HG03342 (cell line): ENCODE results near the gene HPN.
"Not testable (repeated sequence)": the region's sequence is repeated elsewhere in the genome, so short reads cannot be mapped to it uniquely, and the experiment has no call there.

Experiments
- ATAC-seq: cut with Tn5 transposase; IDR thresholded peaks from one replicate; pipeline ENCODE4 v1.9.1; 2021; ENCODE audit warnings: mild to moderate bottlenecking, moderate library complexity; ENCODE audit not compliant: unreplicated experiment

HPN gene

GRCh38 chr19:35041548-35042055, at the start of gene HPN:
Gene HPN, plus strand, starts transcription at chr19:35041721. Its CDS starts 786 bp downstream, at chr19:35042507.
- ATAC-seq = no peak

DNA sequence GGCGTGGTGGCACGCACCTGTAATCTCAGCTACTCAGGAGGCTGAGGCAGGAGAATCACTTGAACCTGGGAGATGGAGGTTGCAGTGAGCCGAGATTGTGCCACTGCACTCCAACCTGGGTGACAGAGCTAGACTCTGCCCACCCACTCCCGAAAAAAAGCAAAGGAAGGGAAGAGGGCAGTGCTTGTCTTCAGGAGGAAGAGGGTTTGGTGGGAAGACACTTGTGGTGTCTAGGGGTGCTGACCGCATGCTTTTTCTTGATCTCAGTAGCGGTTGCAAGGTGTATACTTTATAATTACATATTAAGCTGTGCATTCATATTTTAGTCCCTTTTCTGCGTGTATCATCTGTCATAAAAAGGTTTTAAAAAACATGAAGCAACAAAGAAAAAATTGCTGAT, 48.9 kb upstream of the HPN start:
- ATAC-seq = not testable (repeated sequence)

- no peak for ATAC-seq
Measured at GRCh38 chr19:34994286-34994642, 47.3 kb upstream of the HPN start.

GRCh38 chr19:34994643-34995541, 46.6 kb upstream of the HPN start:
- ATAC-seq = no peak

- ATAC-seq = no peak
Measured at GRCh38 chr19:34995551-34995950, 46.0 kb upstream of the HPN start.

- no peak for ATAC-seq
Measured at GRCh38 chr19:34997071-34997617, 44.4 kb upstream of the HPN start.

DNA sequence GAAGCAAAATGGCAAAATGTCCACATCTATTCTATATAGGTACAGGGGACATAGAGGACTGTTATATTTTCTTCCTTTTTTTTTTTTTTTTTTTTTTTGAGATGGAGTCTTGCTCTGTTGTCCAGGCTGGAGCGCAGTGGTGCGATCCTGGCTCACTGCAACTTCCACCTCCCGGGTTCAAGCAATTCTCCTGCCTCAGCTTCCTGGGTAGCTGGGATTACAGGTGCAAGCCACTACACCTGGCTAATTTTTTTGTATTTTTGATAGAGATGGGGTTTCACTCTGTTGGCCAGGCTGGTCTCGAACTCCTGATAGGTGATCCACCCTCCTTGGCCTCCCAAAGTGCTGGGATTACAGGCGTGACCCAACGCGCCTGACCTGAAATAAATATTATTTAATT, 43.3 kb upstream of the HPN start:
- ATAC-seq = not testable (repeated sequence)

DNA sequence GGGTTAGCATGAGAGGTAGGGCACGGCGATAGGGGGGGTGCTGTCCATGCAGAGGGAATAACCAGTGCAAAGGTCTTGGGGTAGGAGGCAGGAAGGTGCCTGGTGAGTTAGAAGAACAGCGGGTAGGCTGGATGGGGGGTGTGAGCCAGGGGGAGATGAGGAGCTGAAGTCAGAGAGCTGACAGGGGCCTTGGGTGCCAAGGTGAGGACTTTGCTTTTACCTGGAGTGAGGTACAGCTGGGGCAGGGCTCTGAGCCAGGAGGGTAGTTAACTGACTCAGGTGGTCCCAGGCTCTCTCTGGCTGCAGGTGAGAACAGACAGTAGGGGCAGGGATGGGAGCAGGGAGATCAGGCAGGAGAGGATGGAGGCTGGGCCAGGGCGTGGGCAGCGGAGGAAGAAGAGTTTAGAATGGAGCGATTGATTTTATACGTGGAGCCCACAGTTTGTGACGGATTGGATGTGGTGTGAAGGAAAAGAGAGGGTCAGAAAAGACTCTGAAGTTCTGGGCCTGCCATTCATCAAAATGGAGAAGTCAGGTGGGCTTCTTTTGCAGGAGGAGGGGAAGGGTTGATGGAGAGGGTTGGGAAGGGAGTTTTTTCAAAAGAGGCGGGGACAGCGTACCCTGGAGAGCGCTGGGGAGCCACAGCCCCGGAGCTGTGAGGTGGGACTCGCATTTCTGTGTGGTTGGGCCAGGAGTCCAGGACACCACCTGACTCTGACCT, 42.6 kb upstream of the HPN start:
- no peak for ATAC-seq

DNA sequence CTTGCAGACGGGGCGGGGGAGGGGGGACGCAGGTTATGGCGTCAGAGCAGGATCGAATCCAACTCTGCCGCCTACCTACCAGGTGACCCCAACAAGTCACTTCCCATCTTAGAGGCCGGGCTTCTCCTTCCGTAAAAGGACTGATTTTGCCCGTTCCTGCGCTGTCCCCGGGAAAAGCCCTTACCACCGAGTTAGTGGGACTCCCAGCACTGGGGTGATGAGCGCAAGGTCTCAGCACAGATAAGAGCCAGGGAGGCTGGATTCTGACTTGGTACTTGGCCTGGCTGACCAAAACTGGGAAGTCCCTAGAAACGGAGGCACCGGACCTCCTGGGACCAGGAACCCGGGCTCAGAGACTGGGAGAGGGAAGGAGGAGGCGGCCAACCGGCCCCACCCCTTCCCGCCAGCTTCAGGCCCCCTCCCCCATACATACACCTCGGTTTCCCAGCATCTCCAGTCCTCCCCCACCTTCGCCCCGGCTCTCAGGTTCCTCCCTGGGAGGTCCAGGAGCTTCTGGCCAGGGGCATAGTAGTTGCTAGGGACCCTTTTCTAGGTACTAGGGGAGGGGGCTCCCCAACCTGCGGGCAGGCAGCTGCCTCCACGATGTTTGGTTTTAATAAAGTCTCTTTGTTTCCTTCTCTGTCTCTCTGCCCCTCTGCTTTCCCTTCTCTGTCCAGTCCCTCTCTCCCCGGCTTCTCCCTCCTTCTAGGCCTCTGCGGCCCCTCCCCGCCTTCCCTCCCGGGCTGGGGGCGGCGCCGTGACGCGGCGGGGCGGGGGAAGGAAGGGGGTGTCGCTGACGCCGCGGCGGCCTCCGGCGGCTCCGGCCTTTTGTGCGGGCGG, 41.8 kb upstream of the HPN start, which contains the start of gene GRAMD1A:
Gene GRAMD1A, plus strand, starts transcription at position 826 of the 840 bp plus-strand sequence. CDS start 156 bp downstream, outside the sequence.
- ATAC-seq = peak; percentile 47

DNA sequence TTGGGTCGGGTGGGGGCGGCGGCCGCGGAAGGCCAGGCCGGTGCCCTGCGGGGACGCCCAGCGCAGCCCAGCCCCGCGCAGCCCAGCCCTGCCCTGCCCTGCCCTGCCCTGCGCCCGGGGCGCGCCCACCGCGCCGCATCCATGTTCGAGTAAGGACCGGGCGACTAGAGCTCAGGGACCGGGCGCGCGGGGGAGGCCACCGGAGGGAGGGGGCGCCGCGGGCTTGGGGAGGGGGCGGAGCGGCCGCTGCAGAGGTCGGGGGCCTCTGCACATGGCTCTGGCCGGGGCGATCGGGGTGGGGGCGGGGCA, 41.2 kb upstream of the HPN start:
- no peak for ATAC-seq

- no peak for ATAC-seq
Measured at GRCh38 chr19:35000647-35001501, 40.6 kb upstream of the HPN start.

- ATAC-seq = no peak
Measured at GRCh38 chr19:35002037-35002535, 39.4 kb upstream of the HPN start.

GRCh38 chr19:35004517-35005255, 36.8 kb upstream of the HPN start:
- ATAC-seq = no peak

DNA sequence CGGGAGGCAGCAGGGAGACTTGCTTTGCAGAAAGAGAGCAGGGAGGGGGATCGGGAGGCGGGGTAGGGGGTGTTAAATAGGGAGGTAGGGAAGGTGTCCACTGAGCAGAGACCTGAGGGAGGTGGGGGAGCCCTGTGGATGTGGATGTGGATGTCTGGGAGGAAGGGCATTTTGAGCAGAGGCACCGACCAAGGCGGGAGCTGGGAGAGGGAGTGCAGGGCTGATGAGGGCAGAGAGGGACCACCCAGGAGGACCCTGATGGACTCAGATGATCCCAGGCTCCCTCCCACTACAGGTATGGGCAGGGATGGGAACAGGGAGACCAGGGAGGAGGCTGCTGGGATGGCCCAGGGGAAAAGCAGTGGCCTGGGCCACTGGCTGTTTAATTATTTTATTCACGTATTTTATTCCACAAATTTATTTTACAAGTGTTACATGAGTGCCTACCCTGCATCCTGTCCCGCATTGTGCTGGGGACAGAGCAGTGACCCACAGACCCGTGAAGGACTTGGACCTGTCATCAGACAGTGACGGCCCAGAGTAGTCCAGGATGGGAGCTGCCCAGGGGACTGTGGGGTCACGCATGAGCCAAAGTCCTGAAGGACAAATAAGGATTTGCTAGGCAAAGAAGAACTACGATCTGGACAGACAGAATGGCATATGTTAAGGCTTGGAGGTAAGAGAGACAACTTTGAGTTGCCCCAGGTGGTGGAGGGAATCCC, 36.1 kb upstream of the HPN start:
- ATAC-seq = no peak

DNA sequence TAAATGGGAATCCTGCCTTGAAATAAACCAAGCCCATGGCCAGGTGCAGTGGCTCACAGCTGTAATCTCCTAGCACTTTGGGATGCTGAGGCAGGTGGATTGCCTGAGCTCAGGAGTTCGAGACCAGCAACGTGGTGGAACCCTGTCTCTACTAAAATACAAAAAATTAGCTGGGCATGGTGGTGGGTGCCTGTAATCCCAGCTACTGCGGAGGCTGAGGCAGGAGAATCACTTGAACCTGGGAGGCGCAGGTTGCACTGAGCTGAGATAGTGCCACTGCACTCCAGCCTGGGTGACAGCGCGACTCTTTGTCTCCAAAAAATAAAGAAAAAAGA, 35.5 kb upstream of the HPN start:
- ATAC-seq = not testable (repeated sequence)

- ATAC-seq = no peak
Measured at GRCh38 chr19:35006342-35006998, 35.1 kb upstream of the HPN start.

- no peak for ATAC-seq
Measured at GRCh38 chr19:35006999-35007365, 34.5 kb upstream of the HPN start.

- ATAC-seq = not testable (repeated sequence)
Measured at GRCh38 chr19:35007427-35007826, 34.1 kb upstream of the HPN start.
